Hindlimb muscle (tissue), 1 donor: ENCODE data around the gene LARGE1. TPM values are rescaled to one million over a fixed set of nuclear protein-coding genes. Genes with fewer than 3 reads are reported as not detected.
"Not testable (repeated sequence)": the region's sequence is repeated elsewhere in the genome, so short reads cannot be mapped to it uniquely, and the experiment has no call there.

ENCODE experiments used
- DNase-seq: peaks from one replicate; pipeline ENCODE4 v3.0.0-alpha.2; 2013
- polyA plus RNA-seq: library from polyadenylated mRNA; unstranded; fragments of 120-200 nt; gene quantifications from one replicate; pipeline ENCODE4 v1.2.1, GENCODE V29; 2013; ENCODE audit not compliant: insufficient read length

LARGE1 gene
- polyA plus RNA-seq, 1 donor = 8.7 TPM

- DNase-seq = no peak
These were observed 504.9 kb downstream of the LARGE1 start for GRCh38 chr22:33415401-33415800.

- no peak for DNase-seq
These were observed 511.2 kb downstream of the LARGE1 start for GRCh38 chr22:33409079-33409478.

GRCh38 chr22:33405194-33405593 is 515.1 kb downstream of the LARGE1 start:
- no peak for DNase-seq

GRCh38 chr22:33404723-33405122 is 515.6 kb downstream of the LARGE1 start:
- DNase-seq = no peak

GRCh38 chr22:33402325-33402724 is 518.0 kb downstream of the LARGE1 start:
- DNase-seq = no peak

GRCh38 chr22:33401291-33401690 is 519.0 kb downstream of the LARGE1 start:
- DNase-seq = no peak

GRCh38 chr22:33400891-33401290 is 519.4 kb downstream of the LARGE1 start:
- DNase-seq = no peak

GRCh38 chr22:33400061-33400840 is 520.0 kb downstream of the LARGE1 start:
- DNase-seq = no peak

GRCh38 chr22:33397381-33397907 is 522.8 kb downstream of the LARGE1 start:
- DNase-seq = no peak

- no peak for DNase-seq
These were observed 526.8 kb downstream of the LARGE1 start for GRCh38 chr22:33393432-33393831.

- DNase-seq = no peak
These were observed 529.0 kb downstream of the LARGE1 start for GRCh38 chr22:33391298-33391697.

- no peak for DNase-seq
These were observed 530.3 kb downstream of the LARGE1 start for GRCh38 chr22:33389936-33390335.

GRCh38 chr22:33386270-33386669 is 534.0 kb downstream of the LARGE1 start:
- DNase-seq = no peak

GRCh38 chr22:33385611-33386010 is 534.7 kb downstream of the LARGE1 start:
- no peak for DNase-seq

- no peak for DNase-seq
These were observed 537.8 kb downstream of the LARGE1 start for GRCh38 chr22:33382436-33382835.

GRCh38 chr22:33381531-33382406 is 538.5 kb downstream of the LARGE1 start:
- no peak for DNase-seq

GRCh38 chr22:33380789-33381530 is 539.3 kb downstream of the LARGE1 start:
- no peak for DNase-seq

- no peak for DNase-seq
These were observed 540.4 kb downstream of the LARGE1 start for GRCh38 chr22:33379836-33380235.

- DNase-seq = no peak
These were observed 547.4 kb downstream of the LARGE1 start for GRCh38 chr22:33372875-33373274.

- DNase-seq = not testable (repeated sequence)
These were observed 557.0 kb downstream of the LARGE1 start for GRCh38 chr22:33363256-33363655.

- no peak for DNase-seq
These were observed 557.6 kb downstream of the LARGE1 start for GRCh38 chr22:33362702-33363101.

GRCh38 chr22:33361581-33361980 is 558.7 kb downstream of the LARGE1 start:
- DNase-seq = no peak

GRCh38 chr22:33357981-33358399 is 562.3 kb downstream of the LARGE1 start:
- no peak for DNase-seq
